CD4-positive, alpha-beta T cell treated with Interleukin-15 for 4 hours (primary cell): Measurements from ENCODE around the gene KCNK15.

Source experiments
- DNase-seq: peaks from one replicate; pipeline ENCODE4 v3.0.0-alpha.2; 2020; ENCODE audit warnings: low spot score

The KCNK15 gene

DNA sequence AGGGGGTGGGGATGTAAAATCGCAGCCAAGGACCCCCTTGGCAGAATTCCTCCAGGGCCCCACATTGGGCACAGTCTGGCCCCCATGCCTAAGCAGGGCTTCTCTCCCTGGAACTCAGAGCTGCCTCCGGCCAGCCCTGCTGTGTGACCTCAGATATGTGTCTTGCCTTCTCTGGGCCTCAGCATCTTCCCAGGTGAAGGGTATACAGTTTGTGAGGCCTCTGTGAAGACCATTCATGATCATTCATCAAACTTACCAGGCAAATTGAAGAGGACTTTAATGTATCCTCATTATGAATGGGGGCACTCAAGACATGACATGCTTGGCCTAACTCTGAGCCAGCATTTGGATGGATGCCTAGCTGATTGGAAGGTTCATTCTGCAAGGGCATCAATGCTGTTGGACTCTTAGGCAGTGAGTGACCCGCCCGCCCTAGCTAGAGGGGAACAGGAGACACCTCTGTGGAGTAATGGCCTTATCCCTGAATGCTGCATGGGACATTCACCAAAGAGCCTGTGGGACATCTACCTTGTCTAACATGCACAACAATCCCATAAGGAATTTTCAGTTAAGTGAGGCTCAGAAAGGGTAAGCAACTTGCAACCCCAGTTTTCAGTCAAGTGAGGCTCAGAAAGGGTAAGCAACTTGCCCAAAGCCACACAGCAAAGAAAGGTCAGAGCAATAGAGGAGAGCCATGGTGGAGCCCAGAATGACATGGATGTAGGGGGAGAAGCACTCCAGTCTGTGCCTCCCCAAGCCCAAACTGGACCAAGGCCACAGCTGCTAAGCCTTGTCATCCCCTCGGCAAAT is 30.0 kb upstream of the KCNK15 start:
- DNase-seq: no peak

DNA sequence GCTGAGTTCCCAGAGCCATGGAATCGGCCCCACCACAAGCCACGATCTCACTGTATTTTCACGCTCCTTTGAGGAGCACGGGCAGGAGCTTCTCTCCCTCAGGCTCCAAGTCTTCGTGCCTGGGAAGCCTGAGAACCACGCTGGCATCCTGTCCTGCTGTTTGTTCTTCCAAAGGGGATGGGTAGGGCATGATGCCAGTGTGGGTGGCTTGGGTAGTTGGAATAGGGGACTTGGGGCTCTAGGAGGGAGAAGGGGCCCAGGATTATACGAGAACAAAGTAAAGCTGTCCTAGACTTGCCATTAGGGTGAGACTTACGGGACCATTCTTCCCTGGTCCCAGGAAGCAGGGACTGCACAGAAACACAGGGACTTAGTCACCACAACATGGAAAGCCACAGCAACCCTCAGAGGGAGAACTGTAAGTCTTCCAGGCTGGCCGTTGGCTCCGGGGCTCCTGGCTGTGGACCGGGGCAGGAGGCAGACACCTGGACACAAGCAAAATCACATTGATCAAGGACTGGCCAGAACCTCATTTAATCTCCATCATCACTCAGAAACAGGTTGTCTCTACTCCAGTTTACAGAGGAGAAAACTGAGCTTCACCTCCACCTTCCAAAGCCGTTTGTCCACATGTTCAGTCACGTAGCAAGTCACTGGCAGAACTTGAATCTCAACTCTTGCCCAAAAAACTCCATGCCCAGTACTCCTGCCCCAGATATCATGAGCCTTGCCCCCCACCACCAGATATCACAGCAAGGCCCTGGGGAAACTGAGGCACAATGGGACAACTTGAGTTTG is 29.2 kb upstream of the KCNK15 start:
- DNase-seq: no peak

DNA sequence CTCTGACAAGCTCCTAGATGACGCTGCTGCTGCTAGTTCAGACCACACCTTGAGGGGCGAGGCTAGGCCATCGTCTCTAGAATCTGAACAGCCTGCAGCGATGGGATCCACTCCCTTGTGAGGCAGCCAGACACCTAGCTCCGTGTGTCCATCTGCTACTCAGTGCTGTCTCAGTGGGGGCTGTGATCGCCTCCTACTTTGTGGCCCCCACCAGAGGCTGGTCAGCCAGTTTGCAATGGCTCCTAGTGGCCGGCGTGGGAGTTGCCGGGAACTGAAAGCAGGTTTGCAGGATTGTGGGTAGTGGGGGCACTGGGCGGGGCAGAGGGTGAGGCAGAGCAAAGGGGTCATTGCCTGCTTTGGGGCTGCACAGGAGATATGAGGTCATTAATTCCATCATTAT is 27.7 kb upstream of the KCNK15 start:
- no peak for DNase-seq

DNA sequence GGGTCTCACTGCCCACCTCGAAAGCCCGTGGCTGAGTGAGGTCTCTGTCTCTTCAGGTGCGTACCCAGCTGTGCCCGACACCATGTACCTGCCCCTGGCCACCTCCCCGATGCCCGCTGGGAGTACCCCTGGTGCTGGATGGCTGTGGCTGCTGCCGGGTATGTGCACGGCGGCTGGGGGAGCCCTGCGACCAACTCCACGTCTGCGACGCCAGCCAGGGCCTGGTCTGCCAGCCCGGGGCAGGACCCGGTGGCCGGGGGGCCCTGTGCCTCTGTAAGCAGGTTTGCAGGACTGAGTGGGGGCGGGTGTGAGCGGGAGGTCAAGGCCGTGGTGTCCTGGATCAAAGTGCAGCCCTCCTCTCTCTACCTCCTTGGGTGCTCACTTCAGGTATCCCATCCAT is 25.8 kb upstream of the KCNK15 start:
- DNase-seq: no peak

DNA sequence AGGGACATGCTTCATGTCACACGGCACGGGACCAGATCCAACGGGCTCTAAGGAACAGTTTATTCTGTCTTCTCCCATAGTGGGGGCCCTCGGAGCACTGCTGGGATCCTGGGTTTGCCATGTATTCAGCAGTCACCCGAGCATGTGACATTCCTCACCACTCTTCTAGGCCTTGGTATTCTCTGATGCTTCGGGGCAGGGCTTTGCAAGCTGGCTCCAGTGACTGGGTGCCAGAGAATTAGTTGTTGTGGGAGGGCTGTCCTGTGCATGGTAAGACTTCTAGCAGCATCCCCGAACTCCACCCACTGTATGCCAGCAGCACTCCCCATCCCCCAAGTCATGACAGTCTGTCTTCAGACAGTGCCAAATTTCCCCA is 25.1 kb upstream of the KCNK15 start:
- no peak for DNase-seq

DNA sequence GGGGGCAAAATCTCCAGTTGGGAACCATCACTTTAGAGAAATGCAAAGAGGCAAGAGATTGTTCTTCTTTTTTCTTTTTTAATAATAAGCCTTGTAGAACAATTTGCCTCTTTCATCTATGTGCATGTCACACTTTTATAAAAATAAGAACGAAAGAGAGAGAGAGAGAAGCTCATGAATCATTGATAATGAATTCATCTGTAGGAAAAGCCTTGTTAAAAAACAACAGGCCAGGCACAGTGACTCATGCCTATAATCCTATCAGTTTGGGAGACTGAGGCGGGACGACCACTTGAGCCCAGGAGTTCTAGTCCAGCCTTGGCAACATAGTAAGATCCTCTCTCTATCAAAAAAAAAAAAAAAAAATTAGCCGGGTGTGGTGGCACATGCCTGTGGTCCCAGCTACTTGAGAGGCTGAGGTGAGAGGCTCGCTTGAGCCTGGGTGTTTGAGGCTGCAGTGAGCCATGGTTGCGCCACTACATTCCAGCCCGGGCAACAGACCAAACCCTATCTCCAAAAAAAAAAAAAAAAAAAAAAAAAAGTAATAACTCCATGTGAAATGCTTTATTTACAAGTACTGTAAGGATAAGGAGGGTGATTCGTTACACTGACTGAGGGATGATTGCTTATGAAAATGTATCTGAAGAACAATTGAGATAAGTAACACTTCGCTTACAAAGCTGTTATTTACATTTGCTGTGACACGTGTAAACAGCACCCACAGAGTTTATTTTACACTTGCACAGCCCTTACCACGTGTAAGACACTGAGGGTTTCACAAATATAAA is 24.5 kb upstream of the KCNK15 start:
- DNase-seq: no peak

DNA sequence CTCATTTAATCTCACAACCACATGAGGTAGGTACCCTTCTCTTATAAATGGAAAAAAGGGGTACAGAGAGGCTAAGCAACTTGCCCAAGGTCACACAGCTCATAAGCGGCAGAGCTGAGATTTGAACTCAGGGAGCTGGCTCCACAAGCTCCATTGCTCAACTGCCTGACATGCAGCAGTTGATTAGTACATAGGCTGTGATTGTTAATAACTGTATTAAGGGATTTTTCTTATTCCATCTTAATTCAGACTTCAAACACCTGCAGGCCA is 23.9 kb upstream of the KCNK15 start:
- DNase-seq: no peak

DNA sequence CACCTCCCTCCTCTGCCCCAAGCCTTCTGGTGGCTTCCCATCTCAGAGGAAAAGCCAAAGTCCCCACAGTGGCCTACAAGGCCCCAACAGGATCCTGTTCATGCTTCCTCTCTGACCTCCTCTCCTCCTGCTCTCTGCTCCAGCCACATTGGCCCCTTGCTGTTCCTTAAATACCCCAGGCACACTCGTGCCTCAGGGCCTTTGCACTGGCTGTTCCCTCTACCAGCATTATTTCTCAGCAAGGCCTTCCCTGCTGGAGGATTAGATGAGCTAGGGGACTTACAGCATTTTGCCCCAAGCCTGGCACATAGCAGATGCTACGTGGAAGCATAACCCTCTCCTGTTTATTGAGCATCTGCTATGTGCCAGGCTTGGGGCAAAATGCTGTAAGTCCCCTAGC is 22.7 kb upstream of the KCNK15 start:
- no peak for DNase-seq

DNA sequence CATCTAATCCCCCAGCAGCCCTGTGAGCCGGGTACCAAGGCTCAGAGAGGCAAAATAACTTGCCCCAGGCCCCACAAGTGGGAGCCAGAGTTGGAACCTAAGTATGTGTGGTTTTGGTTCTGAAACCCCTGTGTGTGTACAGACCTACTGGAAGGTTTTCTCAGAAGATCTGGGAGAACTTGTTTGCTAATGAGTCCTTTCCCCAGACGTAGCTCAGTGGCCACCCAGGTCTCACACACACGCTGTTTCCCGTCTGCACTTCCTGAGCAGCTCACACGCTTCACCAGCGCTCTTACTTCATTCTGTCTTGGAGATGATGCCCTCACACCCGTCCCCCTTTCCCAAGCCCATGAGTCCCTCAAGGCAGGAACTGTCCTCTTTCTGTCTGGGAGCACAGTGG is 22.3 kb upstream of the KCNK15 start:
- no peak for DNase-seq

DNA sequence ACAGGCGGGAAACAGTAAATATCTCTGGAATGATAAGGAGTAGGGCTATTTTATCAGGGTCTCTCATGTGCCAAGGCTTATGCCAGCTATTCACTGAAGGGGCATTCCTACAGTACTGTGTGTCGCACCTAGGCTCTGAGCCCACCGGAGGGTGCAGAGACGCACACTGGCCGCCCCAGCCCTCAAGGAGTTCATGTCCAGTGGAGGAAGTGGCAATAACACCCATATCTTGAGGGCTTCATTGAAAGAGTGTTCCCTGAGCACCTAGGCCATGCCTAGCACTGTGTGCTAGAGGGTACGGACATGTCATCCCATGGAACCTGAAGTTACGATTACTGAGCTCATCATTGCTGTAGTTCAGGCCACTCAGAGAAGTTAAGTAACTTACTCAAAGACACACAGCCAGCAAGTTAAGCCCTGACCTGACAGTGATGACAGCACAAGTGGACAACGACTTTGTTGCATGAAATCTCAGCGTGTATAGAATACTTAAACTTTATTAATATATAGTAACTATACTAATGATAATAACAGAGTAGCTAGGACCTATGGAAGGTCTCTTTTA is 21.8 kb upstream of the KCNK15 start:
- no peak for DNase-seq

DNA sequence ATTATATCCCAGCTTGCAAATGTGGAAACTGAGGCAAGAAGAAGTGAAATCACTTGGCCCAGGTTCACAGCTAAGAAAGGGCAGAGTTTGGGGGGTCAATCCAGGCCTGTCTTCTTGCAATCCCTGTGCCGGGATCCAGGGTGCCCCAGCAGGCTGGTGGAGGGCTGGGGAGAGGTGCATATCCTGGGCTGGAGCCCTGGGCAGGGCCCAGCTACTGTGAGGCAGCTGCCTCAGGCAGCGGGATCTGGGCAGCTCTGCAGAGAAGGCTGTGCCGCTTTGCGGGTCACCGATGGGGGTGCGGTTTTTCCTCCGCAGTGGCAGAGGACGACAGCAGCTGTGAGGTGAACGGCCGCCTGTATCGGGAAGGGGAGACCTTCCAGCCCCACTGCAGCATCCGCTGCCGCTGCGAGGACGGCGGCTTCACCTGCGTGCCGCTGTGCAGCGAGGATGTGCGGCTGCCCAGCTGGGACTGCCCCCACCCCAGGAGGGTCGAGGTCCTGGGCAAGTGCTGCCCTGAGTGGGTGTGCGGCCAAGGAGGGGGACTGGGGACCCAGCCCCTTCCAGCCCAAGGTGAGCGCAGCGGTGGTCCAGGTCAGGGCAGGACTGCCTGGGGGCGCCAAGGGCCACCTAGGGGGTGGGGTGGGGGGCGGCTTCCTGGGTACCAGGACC is 21.1 kb upstream of the KCNK15 start:
- no peak for DNase-seq

DNA sequence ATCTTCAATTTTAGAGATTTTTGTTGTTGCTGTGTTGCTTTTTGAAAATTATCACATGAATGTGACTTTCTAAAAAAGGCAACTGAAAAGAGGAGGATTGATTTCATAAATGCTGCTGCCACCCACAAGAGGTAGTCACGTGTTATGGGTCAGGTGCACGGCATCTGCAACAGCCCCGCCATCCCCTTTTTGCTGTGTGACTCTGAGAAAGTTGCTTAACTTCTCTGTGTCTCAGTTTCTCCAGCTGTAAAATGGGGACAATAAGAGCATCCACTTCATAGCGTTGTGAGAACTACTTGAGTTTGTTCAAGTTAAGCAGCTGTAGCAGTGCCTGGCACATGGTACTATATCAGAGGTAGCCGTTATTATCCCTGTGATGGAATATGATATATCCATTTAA is 19.8 kb upstream of the KCNK15 start:
- no peak for DNase-seq

DNA sequence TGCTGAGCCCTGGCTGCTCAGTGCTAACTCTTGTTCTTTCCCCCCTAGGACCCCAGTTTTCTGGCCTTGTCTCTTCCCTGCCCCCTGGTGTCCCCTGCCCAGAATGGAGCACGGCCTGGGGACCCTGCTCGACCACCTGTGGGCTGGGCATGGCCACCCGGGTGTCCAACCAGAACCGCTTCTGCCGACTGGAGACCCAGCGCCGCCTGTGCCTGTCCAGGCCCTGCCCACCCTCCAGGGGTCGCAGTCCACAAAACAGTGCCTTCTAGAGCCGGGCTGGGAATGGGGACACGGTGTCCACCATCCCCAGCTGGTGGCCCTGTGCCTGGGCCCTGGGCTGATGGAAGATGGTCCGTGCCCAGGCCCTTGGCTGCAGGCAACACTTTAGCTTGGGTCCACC is 18.6 kb upstream of the KCNK15 start:
- DNase-seq: no peak

DNA sequence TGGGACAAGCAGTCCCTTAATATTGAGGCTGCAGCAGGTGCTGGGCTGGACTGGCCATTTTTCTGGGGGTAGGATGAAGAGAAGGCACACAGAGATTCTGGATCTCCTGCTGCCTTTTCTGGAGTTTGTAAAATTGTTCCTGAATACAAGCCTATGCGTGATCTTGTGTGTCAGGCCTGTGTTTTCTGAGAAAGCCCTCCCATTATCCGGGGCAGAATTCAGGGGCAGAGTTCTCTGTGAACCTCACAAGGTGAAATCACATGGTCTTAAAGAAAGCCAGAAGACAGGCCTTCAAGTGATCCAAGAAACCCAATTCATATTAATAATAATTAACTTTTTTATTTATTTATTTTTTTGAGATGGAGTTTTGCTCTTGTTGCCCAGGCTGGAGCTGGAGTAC is 18.0 kb upstream of the KCNK15 start:
- DNase-seq: no peak

DNA sequence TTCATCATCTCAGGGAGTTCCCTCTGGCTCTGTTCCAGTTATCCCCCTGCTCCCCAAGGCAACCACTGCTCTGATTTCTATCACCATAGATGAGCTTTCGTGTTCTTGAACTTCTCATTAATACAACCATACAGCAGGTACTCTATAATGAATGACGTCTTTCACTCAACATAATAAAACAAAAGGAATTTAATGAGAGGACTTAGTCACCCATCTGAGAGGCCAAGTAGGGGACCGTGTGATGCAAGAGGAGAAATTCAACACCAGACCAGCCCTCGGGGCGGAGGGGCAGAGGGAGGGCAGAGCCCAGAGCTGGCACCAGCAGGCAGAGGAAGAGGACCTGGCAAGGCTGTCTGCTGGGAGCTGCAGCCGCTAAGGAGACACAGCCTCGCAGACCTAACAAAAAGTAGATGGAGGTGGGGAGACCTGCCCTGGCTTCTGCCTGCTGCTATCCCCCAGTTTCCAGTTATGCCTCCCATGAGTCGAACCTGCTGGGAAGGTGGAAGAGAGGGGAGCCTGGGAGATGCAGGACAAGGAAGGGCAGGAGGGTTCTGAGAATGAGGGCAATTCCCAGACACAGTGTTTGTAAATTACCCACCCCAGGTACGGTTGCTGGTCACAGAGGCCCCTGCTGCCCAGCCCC is 16.7 kb upstream of the KCNK15 start:
- no peak for DNase-seq

DNA sequence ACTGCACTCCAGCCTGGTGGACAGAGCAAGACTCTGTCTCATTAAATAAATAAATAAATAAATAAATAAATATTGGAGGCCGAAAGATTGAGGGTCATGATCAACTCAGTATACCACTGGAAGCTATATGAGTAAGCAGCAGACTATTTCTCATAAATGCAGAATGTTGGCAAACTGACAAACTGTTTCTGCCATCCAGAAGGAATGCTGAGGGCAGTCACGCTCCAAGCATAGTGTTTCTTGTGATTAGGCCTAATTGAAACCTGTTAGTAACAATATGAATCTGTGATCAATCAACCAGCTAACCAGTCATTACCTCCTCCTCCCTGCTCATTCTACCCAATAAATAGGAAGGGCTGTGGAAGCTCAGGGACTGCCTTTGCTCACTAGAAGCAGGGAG is 15.2 kb upstream of the KCNK15 start:
- DNase-seq: no peak

DNA sequence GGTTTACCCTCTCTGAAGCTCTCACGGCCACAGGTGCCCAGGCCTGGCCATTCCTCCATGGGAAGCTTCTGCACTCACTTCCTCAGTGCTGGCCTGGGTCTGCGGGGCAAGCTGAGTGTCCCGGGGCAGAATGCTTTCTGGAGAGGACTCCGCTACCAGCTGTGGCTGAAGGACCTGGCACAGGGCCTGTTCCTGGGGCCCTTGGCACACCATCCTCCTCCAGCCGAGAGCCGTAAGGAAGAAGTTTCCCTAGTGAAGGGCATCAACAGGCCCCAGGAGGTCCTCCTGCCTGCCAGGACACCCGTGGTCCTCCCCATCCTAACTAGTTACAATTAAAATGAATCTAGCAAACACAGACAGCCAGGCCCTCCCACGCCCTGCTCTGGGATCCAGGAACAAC is 14.0 kb upstream of the KCNK15 start:
- DNase-seq: no peak

DNA sequence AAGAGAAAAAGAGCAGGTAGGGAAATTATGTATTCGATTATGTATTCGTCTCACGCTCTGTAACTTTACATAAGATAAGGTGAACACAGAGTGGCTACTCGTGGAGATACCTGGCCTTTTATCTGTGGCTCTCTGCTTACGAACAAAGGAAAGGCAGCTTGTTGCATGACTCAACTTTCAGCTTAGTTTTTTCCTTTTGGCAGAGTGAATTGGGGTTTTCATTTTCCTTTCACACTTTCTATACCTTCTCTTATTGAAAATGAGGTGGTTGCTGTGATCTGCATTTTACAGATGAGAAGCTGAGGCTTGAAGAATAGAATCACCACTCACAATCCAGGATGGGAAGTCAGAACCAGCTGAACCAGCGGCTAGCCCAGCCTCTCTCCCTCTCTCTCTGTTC is 13.3 kb upstream of the KCNK15 start:
- no peak for DNase-seq

DNA sequence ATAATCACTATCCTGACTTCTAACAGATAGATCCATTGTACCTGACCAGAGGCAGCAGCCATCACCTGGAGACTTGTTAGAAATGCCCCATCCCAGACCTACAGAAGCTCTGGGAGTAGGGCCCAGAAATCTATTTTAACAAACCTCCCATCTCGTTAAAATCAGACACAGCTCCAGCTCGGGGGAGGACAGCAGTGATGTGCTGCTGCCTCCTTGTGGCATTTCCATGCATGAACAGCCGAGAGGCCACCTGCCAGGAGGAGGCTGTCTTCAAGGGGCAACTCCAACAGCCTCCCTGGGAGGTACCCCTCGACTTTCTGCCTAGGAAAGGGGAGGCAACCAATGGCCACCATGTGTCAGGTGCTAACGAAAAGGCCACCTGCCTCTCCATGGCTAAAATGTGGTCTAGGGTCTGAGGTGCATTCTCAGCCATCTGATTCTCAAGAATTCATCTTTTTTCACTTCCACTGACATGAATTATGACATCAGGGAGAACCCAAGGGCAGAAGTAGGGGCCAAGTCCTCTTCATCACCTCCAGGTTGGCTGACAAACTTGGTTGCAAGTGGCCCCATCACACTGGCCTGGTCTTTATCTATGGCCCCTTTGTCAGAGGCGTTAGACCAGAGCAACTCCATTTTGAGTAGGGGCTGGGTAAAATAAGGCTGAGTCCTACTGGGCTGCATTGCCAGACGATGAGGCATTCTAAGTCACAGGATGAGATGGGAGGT is 12.2 kb upstream of the KCNK15 start:
- peak; percentile 52 for DNase-seq

DNA sequence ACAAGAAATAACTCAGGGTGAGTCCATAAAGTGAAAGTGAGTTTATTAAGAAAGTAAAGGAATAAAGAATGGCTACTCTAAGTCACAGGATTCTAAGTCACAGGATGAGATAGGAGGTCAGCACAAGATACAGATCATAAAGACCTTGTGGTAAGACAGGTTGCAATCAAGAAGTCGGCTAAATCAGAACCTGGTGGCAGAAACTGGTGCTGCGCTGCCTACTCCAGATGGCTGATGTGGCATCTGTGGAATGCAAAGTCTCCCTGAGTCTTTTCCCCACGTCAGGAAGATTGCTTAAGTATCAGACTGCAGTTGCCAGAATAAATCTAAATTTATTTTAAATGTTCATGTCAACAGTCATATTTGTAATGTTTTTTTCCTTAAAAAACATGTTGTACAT is 10.7 kb upstream of the KCNK15 start:
- DNase-seq: no peak

DNA sequence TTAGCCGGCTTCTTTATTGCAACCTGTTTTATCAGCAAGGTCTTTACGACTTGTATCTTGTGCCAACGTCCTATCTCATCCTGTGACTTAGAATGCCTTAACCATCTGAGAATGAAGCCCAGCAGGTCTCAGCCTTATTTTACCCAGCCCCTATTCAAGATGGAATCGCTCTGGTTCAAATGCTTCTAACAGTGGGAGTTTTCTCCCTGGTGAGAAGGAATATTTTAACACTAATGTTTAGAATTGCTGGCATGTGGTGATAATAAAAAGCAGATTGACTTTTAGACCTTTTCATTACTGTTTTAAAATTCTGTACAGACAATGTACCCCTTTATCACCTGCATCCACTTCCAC is 9.9 kb upstream of the KCNK15 start:
- no peak for DNase-seq
